Measurements from ENCODE around the gene APOH. TPM values are rescaled to one million over a fixed set of nuclear protein-coding genes. Genes with fewer than 3 reads are reported as not detected.

APOH gene
- total RNA-seq, 1 experiment from 2014 or later = not detected

DNA sequence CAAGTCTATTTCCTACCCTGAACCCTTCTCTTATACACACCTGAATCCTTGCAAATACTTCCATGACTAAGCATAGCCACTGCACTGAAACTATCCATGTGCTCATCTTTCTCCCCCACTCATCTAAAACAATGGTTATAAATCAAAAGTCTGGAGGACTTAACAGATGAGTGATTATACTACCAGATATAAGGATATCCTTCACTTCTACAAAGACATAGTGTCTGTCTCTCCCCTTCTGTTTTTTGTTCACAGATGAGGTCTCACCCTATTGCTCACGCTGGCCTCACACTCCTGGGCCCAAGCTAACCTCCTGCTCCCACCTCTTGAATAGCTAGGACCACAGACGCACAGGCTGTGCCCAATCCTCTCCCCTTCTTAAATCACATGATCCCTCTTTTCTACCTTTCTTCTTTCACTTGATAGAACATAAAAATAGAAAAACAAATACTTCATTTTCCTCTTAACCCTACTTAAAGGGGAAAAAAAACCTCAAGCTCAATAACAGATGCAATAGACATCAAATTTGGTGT is 56.5 kb downstream of the APOH start:
- H3K27me3 Mint-ChIP-seq (ENCODE audit: unreplicated experiment) = no peaks in the 10 kb centered on the region
- CTCF ChIA-PET = interaction anchor here (0.8 kb wide), 1 partner anchor 616 kb away, joined by 3 read pairs; no protein-coding TSS in a partner anchor
- intact Hi-C loops (cut with micrococcal nuclease; ENCODE audit: unreplicated experiment) = no loop called here

DNA sequence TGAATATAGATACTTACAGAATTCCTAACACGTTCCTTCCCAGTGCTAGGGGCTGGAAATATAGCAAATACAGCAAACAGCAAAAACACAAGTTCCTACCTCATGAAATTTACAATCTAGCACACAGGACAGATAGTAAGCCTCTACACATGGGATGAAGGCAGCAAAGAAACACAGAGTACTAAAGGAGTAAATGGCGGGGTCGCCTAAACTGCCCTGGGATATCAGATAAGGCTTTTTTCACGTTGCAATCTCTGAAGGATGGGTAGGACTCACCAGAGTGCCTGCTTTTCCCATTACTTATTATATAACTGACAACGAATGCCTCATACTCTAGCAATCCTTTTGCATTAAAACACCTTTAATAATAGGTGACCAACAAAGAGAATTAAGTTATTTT is 57.1 kb downstream of the APOH start:
- H3K9me3 Mint-ChIP-seq (ENCODE audit: low read depth, unreplicated experiment) = no peaks in the 10 kb centered on the region
- H3K4me1 Mint-ChIP-seq (ENCODE audit: low read depth, unreplicated experiment) = no peaks in the 10 kb centered on the region
- H3K27ac Mint-ChIP-seq (ENCODE audit: unreplicated experiment) = no peak overlapping the region
- DNase-seq = no peak
- H3K36me3 Mint-ChIP-seq (ENCODE audit: insufficient read depth, unreplicated experiment) = no peaks in the 10 kb centered on the region
- intact Hi-C loops (cut with micrococcal nuclease; ENCODE audit: unreplicated experiment) = no loop called here
- H3K4me3 Mint-ChIP-seq (ENCODE audit: low read depth, unreplicated experiment) = no peak overlapping the region
- CTCF ChIA-PET = no interaction called here
- TF ChIP-seq, protein P1, sequence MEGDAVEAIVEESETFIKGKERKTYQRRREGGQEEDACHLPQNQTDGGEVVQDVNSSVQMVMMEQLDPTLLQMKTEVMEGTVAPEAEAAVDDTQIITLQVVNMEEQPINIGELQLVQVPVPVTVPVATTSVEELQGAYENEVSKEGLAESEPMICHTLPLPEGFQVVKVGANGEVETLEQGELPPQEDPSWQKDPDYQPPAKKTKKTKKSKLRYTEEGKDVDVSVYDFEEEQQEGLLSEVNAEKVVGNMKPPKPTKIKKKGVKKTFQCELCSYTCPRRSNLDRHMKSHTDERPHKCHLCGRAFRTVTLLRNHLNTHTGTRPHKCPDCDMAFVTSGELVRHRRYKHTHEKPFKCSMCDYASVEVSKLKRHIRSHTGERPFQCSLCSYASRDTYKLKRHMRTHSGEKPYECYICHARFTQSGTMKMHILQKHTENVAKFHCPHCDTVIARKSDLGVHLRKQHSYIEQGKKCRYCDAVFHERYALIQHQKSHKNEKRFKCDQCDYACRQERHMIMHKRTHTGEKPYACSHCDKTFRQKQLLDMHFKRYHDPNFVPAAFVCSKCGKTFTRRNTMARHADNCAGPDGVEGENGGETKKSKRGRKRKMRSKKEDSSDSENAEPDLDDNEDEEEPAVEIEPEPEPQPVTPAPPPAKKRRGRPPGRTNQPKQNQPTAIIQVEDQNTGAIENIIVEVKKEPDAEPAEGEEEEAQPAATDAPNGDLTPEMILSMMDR (IDR thresholded peaks at IDR 0.05; ENCODE audit: unreplicated experiment) = no peak
- no peaks in the 10 kb centered on the region for H3K27me3 Mint-ChIP-seq (ENCODE audit: unreplicated experiment)
- no TSS peak for BruUV-seq (replicated peaks)

More for the DNA sequence above, 56.5 kb downstream of the APOH start:
- DNase-seq = no peak
- Mint-ChIP-seq H3K36me3 (ENCODE audit: insufficient read depth, unreplicated experiment) (no peaks in the 10 kb centered on the region), H3K4me1 (ENCODE audit: low read depth, unreplicated experiment) (no peaks in the 10 kb centered on the region), H3K27ac (ENCODE audit: unreplicated experiment) (no peak overlapping the region), H3K9me3 (ENCODE audit: low read depth, unreplicated experiment) (no peaks in the 10 kb centered on the region), H3K4me3 (ENCODE audit: low read depth, unreplicated experiment) (no peak overlapping the region)
- TF ChIP-seq, protein P1 (IDR thresholded peaks at IDR 0.05; ENCODE audit: unreplicated experiment) = no peak
- no TSS peak for BruUV-seq (replicated peaks)

DNA sequence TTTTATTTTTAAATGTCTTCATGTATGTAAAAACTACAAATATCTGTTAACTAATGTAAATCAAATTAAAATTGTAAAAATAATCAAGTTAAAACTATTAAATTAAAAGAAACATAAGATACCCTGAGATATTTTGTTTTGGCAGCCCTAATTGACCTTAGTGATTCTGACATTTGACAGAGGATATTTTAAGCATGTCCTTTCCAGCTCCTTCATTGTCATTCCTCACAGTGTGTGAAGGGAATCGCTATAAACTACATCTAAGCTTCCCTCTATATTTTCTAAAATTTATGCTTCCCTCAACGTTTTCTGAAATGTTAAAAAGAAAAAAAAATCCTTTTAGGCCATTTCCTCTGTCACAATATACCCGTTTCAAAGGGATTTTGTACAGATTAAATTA is 57.5 kb downstream of the APOH start:
- Mint-ChIP-seq H3K27ac (ENCODE audit: unreplicated experiment) (no peak overlapping the region), H3K27me3 (ENCODE audit: unreplicated experiment) (no peaks in the 10 kb centered on the region), H3K4me1 (ENCODE audit: low read depth, unreplicated experiment) (no peaks in the 10 kb centered on the region), H3K36me3 (ENCODE audit: insufficient read depth, unreplicated experiment) (no peaks in the 10 kb centered on the region), H3K4me3 (ENCODE audit: low read depth, unreplicated experiment) (no peak overlapping the region), H3K9me3 (ENCODE audit: low read depth, unreplicated experiment) (no peaks in the 10 kb centered on the region)
- no peak for DNase-seq
- intact Hi-C loops (cut with micrococcal nuclease; ENCODE audit: unreplicated experiment) = no loop called here
- CTCF ChIA-PET = no interaction called here
- TF ChIP-seq, protein P1 (IDR thresholded peaks at IDR 0.05; ENCODE audit: unreplicated experiment) = no peak
- no TSS peak for BruUV-seq (replicated peaks)

DNA sequence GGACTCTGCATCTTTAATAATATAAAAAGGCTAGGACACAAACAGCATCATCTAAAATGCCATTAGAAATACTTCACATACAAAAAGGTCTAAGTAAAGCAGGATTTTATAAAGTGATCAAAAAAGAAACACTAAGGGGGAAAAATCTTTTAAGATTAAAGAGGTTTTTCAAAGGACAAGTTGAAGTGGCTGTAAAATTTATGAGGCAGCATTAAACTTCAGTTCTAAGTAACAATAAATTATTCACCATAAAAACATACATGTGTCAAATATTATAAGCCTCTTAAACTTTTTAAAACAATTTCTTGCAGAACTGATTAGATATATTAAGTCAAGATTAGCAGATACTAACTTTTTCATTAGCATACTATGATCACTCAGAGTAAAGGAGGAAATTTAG is 58.0 kb downstream of the APOH start:
- TF ChIP-seq, protein P1 (IDR thresholded peaks at IDR 0.05; ENCODE audit: unreplicated experiment) = no peak
- no peaks in the 10 kb centered on the region for H3K4me1 Mint-ChIP-seq (ENCODE audit: low read depth, unreplicated experiment)
- CTCF ChIA-PET = no interaction called here
- H3K4me3 Mint-ChIP-seq (ENCODE audit: low read depth, unreplicated experiment) = no peak overlapping the region
- H3K9me3 Mint-ChIP-seq (ENCODE audit: low read depth, unreplicated experiment) = no peaks in the 10 kb centered on the region
- H3K36me3 Mint-ChIP-seq (ENCODE audit: insufficient read depth, unreplicated experiment) = no peaks in the 10 kb centered on the region
- H3K27ac Mint-ChIP-seq (ENCODE audit: unreplicated experiment) = no peak overlapping the region
- intact Hi-C loops (cut with micrococcal nuclease; ENCODE audit: unreplicated experiment) = no loop called here
- no peaks in the 10 kb centered on the region for H3K27me3 Mint-ChIP-seq (ENCODE audit: unreplicated experiment)
- BruUV-seq (replicated peaks) = no TSS peak
- no peak for DNase-seq

Measured in Calu3 (cell line).